Mucosa of descending colon (tissue), 3 donors: ENCODE data around the gene FAM110C. TPM values are rescaled to one million over a fixed set of nuclear protein-coding genes. Genes with fewer than 3 reads are reported as not detected.
"Not testable (repeated sequence)": the region's sequence is repeated elsewhere in the genome, so short reads cannot be mapped to it uniquely, and the experiment has no call there.

Source experiments
- ATAC-seq: fragments of 200-7000 bp; cut with Tn5 transposase; one replicate; pipeline ENCODE4 v1.9.1; 2020; ENCODE audit warnings: mild to moderate bottlenecking, moderate library complexity
- DNase-seq, 3 donors: peaks; one replicate each; pipeline ENCODE4 v3.0.0-alpha.2; 2020
- H3K36me3 ChIP-seq: fragments of 200-600 bp; one replicate; pipeline ENCODE4 v1.8.0; 2021; ENCODE audit warnings: low read depth, mild to moderate bottlenecking
- H3K4me1 ChIP-seq: fragments of 200-600 bp; one replicate; pipeline ENCODE4 v1.8.0; 2021; ENCODE audit warnings: low read depth, mild to moderate bottlenecking
- H3K4me3 ChIP-seq: fragments of 200-600 bp; one replicate; pipeline ENCODE4 v1.8.0; 2021; ENCODE audit warnings: mild to moderate bottlenecking
- H3K9me3 ChIP-seq: fragments of 200-600 bp; one replicate; pipeline ENCODE4 v1.8.0; 2021; ENCODE audit warnings: mild to moderate bottlenecking
- intact Hi-C, 2 donors: fragments of 100-400 bp; cut with DNase I in 1 of 2; cut with micrococcal nuclease in 1 of 2; formaldehyde crosslinking; loops; one replicate each; pipeline versions ENCODE4 v1.11.0 to v1.11.1; 2022; cut with DNase I, micrococcal nuclease
- total RNA-seq, 3 donors: library from RNA; stranded (reverse); fragmentation: NEBNext Ultra II Directional in 2 of 3; extraction: Animal tissue kit (Norgen Biotek cat#: 25700) in 2 of 3; gene quantifications; one replicate each; pipeline versions ENCODE4 v1.2.1 to v1.2.4, GENCODE V29; 2021 to 2023
- TF ChIP-seq, protein P1 (sequence below): fragments of 200-600 bp; IDR thresholded peaks from one replicate; pipeline ENCODE4 v1.8.0; 2022; ENCODE audit warnings: antibody characterized with exemption, mild to moderate bottlenecking
- donor health status: DM: no; HTN: no; CAD: no; lungs with moderate emphysema.
- donor health status: DM: no; HTN: no; CAD: no.
- donor health status: DM: no; HTN: yes; CAD: no.

Gene FAM110C
- total RNA-seq, 3 donors from 2014 or later = 14.2 to 33.6 (median 28.9) TPM

DNA sequence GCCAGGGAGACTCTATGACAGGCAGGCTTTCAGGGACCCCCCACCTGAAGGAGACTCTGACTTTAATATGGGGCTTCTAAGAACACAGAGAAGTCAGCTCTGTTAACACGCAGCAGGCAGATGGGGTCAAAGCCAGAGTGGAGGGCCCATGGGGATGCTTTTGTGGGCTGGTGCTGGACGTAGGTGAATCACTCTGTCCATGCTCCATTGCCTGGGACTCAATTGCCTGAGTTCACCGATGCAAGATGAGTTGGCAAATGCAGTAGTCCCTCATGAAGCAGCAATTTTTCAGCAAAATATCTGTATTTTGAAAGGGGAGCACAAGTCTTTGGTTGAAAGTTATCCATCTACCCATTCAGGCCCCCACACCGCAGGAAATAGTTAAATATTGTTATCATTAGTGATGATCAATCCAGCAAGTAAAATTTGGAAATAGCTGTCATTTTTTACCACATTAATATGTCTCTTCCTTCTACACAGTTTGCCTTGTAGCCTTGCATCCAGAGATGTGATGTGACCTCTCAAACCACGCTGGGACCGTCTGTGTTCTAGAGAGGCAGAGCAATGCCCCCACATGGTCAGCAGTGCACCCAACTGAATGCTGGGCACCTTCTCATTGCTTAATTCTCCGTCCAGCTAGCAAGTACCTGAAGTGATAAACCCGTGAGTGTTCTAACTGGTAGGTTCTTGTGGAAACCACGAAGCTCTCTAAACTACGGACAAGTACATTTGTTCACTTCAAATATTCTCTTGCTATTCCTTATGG lies 34.8 kb upstream of the FAM110C start:
- Histone ChIP-seq H3K36me3 (no peaks in the 10 kb centered on the region), H3K9me3 (no peaks in the 10 kb centered on the region), H3K4me1 (no peaks in the 10 kb centered on the region), H3K4me3 (no peak overlapping the region)
- ATAC-seq (no peak), DNase-seq (no peak)
- TF ChIP-seq, protein P1, sequence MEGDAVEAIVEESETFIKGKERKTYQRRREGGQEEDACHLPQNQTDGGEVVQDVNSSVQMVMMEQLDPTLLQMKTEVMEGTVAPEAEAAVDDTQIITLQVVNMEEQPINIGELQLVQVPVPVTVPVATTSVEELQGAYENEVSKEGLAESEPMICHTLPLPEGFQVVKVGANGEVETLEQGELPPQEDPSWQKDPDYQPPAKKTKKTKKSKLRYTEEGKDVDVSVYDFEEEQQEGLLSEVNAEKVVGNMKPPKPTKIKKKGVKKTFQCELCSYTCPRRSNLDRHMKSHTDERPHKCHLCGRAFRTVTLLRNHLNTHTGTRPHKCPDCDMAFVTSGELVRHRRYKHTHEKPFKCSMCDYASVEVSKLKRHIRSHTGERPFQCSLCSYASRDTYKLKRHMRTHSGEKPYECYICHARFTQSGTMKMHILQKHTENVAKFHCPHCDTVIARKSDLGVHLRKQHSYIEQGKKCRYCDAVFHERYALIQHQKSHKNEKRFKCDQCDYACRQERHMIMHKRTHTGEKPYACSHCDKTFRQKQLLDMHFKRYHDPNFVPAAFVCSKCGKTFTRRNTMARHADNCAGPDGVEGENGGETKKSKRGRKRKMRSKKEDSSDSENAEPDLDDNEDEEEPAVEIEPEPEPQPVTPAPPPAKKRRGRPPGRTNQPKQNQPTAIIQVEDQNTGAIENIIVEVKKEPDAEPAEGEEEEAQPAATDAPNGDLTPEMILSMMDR = no peak
- intact Hi-C loops = no loop called here

DNA sequence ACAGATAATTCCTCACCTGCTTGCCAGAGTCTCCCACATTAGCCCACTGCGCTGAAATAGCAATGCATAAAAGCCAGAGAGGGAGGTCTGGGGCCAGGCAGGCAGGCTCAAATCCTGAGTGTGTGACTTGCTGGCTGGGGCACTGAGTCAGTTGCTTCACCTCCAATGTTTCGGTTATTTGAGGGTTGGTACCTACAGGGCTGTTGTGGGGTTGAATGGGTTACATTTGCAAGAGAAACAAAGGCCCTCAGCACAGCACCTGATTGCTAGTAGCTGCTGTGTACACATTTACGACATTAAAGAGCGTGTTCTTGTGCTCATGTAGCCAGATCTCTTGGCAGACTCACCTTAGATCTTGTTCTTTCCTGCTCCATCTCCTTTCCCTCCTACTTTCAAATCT lies 34.1 kb upstream of the FAM110C start:
- Histone ChIP-seq H3K9me3 (no peaks in the 10 kb centered on the region), H3K36me3 (no peaks in the 10 kb centered on the region), H3K4me3 (no peak overlapping the region), H3K4me1 (no peaks in the 10 kb centered on the region)
- no peak for DNase-seq
- TF ChIP-seq, protein P1 = no peak
- ATAC-seq = no peak
- intact Hi-C loops = no loop called here

DNA sequence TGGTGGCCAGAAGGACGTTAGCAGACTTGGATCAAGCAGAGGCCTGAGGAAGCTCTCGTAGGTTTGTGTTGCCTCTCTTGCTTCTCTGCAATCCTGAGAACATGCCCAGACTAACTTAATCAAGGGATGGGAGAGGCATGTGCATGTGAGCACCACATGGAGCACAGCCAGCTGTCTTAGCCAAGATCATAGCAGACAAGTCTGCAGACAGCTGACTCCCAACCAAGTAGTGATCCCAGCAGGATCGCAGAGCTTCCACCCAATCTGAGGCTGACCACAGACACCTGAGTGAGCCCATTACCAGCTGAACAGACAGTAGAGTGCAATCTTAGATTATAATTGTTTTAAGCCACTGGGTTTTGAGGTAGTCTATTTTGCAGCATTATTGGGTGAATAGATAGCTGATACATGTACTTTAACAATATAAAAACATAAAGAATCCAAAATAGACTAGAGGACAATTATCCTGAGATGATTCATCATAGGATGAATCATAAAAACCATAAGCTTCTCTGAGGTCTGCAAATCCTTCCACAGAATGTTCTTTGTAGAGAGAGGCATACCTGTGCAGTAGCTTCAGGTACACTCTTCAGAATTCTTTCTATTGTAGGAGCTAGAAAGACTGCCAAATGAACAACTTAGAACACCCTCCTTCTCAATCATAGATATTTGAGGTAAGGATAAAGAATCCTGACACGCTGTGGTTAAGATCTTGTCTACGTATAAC lies 25.2 kb upstream of the FAM110C start:
- intact Hi-C loops = no loop called here
- H3K4me3 ChIP-seq = no peak overlapping the region
- TF ChIP-seq, protein P1 = no peak
- no peaks in the 10 kb centered on the region for H3K36me3 ChIP-seq
- no peaks in the 10 kb centered on the region for H3K9me3 ChIP-seq
- DNase-seq = peak in 1 of 3 donors; percentile 12
- H3K4me1 ChIP-seq = peaks cover 12% of the 10 kb centered on the region
- peak; percentile 9 for ATAC-seq

DNA sequence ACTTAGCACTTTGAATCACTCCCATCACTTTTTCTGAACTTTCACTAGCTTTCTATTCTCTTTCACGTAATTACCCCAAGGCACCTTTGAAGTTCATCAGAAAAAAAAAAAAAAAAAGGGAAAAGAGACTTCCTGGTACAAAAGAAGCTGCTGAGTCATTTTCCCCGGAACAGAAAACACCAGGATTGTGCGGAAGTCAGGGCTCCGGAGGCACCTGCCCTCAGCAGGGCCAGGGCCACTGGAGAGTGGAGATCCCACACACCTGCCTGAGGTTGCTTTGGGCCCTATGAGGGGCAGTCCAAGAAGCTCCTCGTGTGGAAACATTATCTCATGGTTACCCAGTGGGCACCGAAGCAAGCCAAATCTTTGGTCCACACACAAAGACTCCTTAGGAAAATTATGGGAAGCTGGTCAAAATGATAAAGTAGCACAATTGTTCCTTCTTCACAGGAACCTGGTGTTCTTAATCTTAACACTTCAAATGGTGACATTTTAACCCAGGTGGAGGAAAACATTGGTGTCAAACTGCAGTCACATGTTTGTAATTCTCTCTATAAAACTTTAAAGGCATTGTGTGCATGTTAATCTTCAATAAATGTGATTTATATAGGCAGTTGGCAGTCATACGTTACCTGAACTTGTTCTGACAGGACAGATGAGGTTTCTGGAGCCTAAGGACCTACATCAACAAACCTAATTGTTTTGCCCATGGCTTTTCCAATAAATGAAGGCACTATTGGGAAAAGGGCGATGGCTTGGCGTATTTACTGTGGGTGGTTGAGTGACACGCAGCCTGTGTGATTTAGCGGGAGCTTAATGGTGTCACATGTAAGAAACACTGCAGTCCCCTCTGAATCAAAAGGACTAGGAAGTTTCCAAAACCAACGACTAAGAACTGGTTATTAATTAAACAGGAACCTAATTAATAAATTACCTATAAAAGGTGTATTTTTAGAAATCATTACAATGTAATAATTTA lies 23.4 kb upstream of the FAM110C start:
- no peaks in the 10 kb centered on the region for H3K9me3 ChIP-seq
- ATAC-seq (peak; percentile 95), DNase-seq (peak; percentile 72 to 76 (median 72))
- intact Hi-C loops = no loop called here
- peaks cover 12% of the 10 kb centered on the region for H3K4me1 ChIP-seq
- no peaks in the 10 kb centered on the region for H3K36me3 ChIP-seq
- no peak overlapping the region for H3K4me3 ChIP-seq
- TF ChIP-seq, protein P1 = no peak

DNA sequence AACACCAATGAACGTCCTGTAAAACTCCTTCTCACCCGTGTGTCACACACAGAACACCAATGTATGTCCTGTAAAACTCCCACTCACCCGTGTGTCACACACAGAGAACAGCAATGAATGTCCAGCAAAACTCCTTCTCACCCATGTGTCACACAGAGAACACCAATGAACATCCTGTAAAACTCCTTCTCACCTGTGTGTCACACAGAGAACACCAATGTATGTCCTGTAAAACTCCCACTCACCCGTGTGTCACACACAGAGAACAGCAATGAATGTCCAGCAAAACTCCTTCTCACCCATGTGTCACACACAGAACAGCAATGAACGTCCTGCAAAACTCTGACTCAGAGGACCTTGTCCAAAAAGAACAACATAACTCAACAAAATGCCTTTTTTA lies 22.3 kb upstream of the FAM110C start:
- intact Hi-C loops, ATAC-seq: not testable (repeated sequence)

More for the DNA sequence above, 22.3 kb upstream of the FAM110C start:
- peaks cover 12% of the 10 kb centered on the region for H3K4me1 ChIP-seq
- peak in 1 of 3 donors; percentile 10 for DNase-seq
- not testable (repeated sequence) for H3K4me3 ChIP-seq, H3K9me3 ChIP-seq, H3K36me3 ChIP-seq
